ENCODE results near the gene ESR1.
"Not testable (repeated sequence)": the region's sequence is repeated elsewhere in the genome, so short reads cannot be mapped to it uniquely, and the experiment has no call there.

The ESR1 gene

GRCh38 chr6:152099446-152100182 lies 292.1 kb downstream of the ESR1 start:
- no peak for DNase-seq

GRCh38 chr6:152100183-152100618 lies 292.7 kb downstream of the ESR1 start:
- DNase-seq, result peak; percentile 9

GRCh38 chr6:152107973-152108372 lies 300.5 kb downstream of the ESR1 start:
- DNase-seq, result no peak

GRCh38 chr6:152110886-152111820 lies 303.7 kb downstream of the ESR1 start:
- DNase-seq, result no peak

- DNase-seq, result no peak
Measured at GRCh38 chr6:152112491-152113261, 305.2 kb downstream of the ESR1 start.

GRCh38 chr6:152117156-152118133 lies 310.0 kb downstream of the ESR1 start:
- DNase-seq, result no peak

GRCh38 chr6:152118224-152118623 lies 310.7 kb downstream of the ESR1 start:
- no peak for DNase-seq

GRCh38 chr6:152118678-152119077 lies 311.2 kb downstream of the ESR1 start:
- no peak for DNase-seq

GRCh38 chr6:152119831-152120230 lies 312.3 kb downstream of the ESR1 start:
- DNase-seq, result no peak

GRCh38 chr6:152121910-152122309 lies 314.4 kb downstream of the ESR1 start:
- DNase-seq, result no peak

GRCh38 chr6:152122434-152122833 lies 315.0 kb downstream of the ESR1 start:
- DNase-seq, result no peak

- no peak for DNase-seq
Measured at GRCh38 chr6:152123076-152123475, 315.6 kb downstream of the ESR1 start.

- DNase-seq, result peak; percentile 17
Measured at GRCh38 chr6:152124429-152125074, 317.1 kb downstream of the ESR1 start.

GRCh38 chr6:152127432-152128165 lies 320.1 kb downstream of the ESR1 start:
- DNase-seq, result no peak

GRCh38 chr6:152129691-152130151 lies 322.2 kb downstream of the ESR1 start:
- no peak for DNase-seq

- DNase-seq, result no peak
Measured at GRCh38 chr6:152130441-152130840, 323.0 kb downstream of the ESR1 start.

- no peak for DNase-seq
Measured at GRCh38 chr6:152135755-152136448, 328.4 kb downstream of the ESR1 start.

GRCh38 chr6:152136449-152136825 lies 329.0 kb downstream of the ESR1 start:
- DNase-seq, result no peak

- DNase-seq, result not testable (repeated sequence)
Measured at GRCh38 chr6:152138344-152138743, 330.9 kb downstream of the ESR1 start.

- no peak for DNase-seq
Measured at GRCh38 chr6:152142105-152142504, 334.6 kb downstream of the ESR1 start.
